Stimulated activated naive CD4-positive, alpha-beta T cell treated with Interleukin-2 at 50 U/mL for 16 hours (primary cell): ENCODE data around the gene SSMEM1.
A peak's percentile ranks its signal among the peaks of the same experiment; 100 is the strongest.
"Not testable (repeated sequence)": the region's sequence is repeated elsewhere in the genome, so short reads cannot be mapped to it uniquely, and the experiment has no call there.

Source experiments
- DNase-seq: peaks from one replicate; lab custom pipeline; 2025; lab: John Stamatoyannopoulos, UW

SSMEM1 gene

GRCh38 chr7:130207642-130208041, at the start of gene SSMEM1:
SSMEM1 (plus strand) TSS chr7:130207860; CDS start chr7:130207911, 51 bp downstream.
- DNase-seq: no peak

- no peak for DNase-seq
Observed at GRCh38 chr7:130160023-130160422, 47.6 kb upstream of the SSMEM1 start.

GRCh38 chr7:130160455-130160854, 47.2 kb upstream of the SSMEM1 start:
- DNase-seq: no peak

GRCh38 chr7:130162196-130162595, 45.5 kb upstream of the SSMEM1 start:
- DNase-seq: no peak

- no peak for DNase-seq
Observed at GRCh38 chr7:130174237-130174959, 33.3 kb upstream of the SSMEM1 start.

- no peak for DNase-seq
Observed at GRCh38 chr7:130178251-130178650, 29.4 kb upstream of the SSMEM1 start.

GRCh38 chr7:130179631-130180030, 28.0 kb upstream of the SSMEM1 start:
- DNase-seq: no peak

GRCh38 chr7:130180571-130181262, 26.9 kb upstream of the SSMEM1 start:
- peak; percentile 50 for DNase-seq

- DNase-seq: no peak
Observed at GRCh38 chr7:130181263-130181605, 26.4 kb upstream of the SSMEM1 start.

- no peak for DNase-seq
Observed at GRCh38 chr7:130182990-130183389, 24.7 kb upstream of the SSMEM1 start.

- not testable (repeated sequence) for DNase-seq
Observed at GRCh38 chr7:130184349-130184748, 23.3 kb upstream of the SSMEM1 start.

- DNase-seq: no peak
Observed at GRCh38 chr7:130187360-130187759, 20.3 kb upstream of the SSMEM1 start.

- no peak for DNase-seq
Observed at GRCh38 chr7:130189343-130189742, 18.3 kb upstream of the SSMEM1 start.

GRCh38 chr7:130191791-130192190, 15.9 kb upstream of the SSMEM1 start:
- no peak for DNase-seq

- DNase-seq: no peak
Observed at GRCh38 chr7:130195396-130195795, 12.3 kb upstream of the SSMEM1 start.

GRCh38 chr7:130196476-130196875, 11.2 kb upstream of the SSMEM1 start:
- no peak for DNase-seq

- no peak for DNase-seq
Observed at GRCh38 chr7:130197094-130197493, 10.6 kb upstream of the SSMEM1 start.

GRCh38 chr7:130201796-130202195, 5.9 kb upstream of the SSMEM1 start:
- DNase-seq: no peak

GRCh38 chr7:130205084-130205947, 2.3 kb upstream of the SSMEM1 start, which contains the start of gene TMEM209:
TMEM209 (minus strand) TSS chr7:130205406; CDS start chr7:130205375, 31 bp downstream.
- DNase-seq: peak; percentile 92

GRCh38 chr7:130207033-130207432, 627 bp upstream of the SSMEM1 start:
- DNase-seq: no peak

GRCh38 chr7:130208516-130208915, 856 bp downstream of the SSMEM1 start:
- DNase-seq: no peak

- DNase-seq: no peak
Observed at GRCh38 chr7:130210181-130210935, 2.7 kb downstream of the SSMEM1 start.
